ENCODE measurements around the gene ZNF784.

The ZNF784 gene

GRCh38 chr19:55643003-55643886 lies 18.9 kb upstream of the ZNF784 start, which contains the start of gene ZNF581:
Gene ZNF581 (plus strand): TSS chr19:55643649. CDS start chr19:55644572, 923 bp downstream.
- peak; percentile 66 to 84 (median 76) for DNase-seq

GRCh38 chr19:55642153-55643002 lies 18.0 kb upstream of the ZNF784 start:
- peak in 5 of 6 experiments; percentile 20 to 55 (median 33) for DNase-seq

GRCh38 chr19:55641426-55642152 lies 17.2 kb upstream of the ZNF784 start:
- DNase-seq, result peak in 5 of 6 experiments; percentile 17 to 62 (median 45)

- peak; percentile 23 to 68 (median 54) for DNase-seq
Observed at GRCh38 chr19:55640577-55641425, 16.4 kb upstream of the ZNF784 start, which contains the start of gene ZNF580. Gene ZNF580 (plus strand): TSS chr19:55641002. CDS start chr19:55642509, 1,507 bp downstream.

- DNase-seq, result peak; percentile 59 to 70 (median 66)
Observed at GRCh38 chr19:55640043-55640576, 15.7 kb upstream of the ZNF784 start.

GRCh38 chr19:55638864-55639359 lies 14.5 kb upstream of the ZNF784 start:
- peak; percentile 26 to 52 (median 36) for DNase-seq

GRCh38 chr19:55637534-55637933 lies 13.2 kb upstream of the ZNF784 start:
- DNase-seq, result no peak

GRCh38 chr19:55636723-55637122 lies 12.4 kb upstream of the ZNF784 start:
- no peak for DNase-seq

GRCh38 chr19:55635856-55636440 lies 11.6 kb upstream of the ZNF784 start:
- no peak for DNase-seq

GRCh38 chr19:55635334-55635717 lies 11.0 kb upstream of the ZNF784 start:
- DNase-seq, result peak in 1 of 6 experiments; percentile 38

GRCh38 chr19:55633861-55634260 lies 9.5 kb upstream of the ZNF784 start:
- no peak for DNase-seq

GRCh38 chr19:55632463-55632834 lies 8.1 kb upstream of the ZNF784 start:
- peak; percentile 55 to 92 (median 87) for DNase-seq

- DNase-seq, result peak; percentile 29 to 86 (median 70)
Observed at GRCh38 chr19:55626350-55626749, 2.0 kb upstream of the ZNF784 start.

GRCh38 chr19:55625004-55625326 lies 599 bp upstream of the ZNF784 start:
- no peak for DNase-seq

- DNase-seq, result no peak
Observed at GRCh38 chr19:55623561-55623960, 805 bp downstream of the ZNF784 start.

- no peak for DNase-seq
Observed at GRCh38 chr19:55623130-55623529, 1.2 kb downstream of the ZNF784 start.

- no peak for DNase-seq
Observed at GRCh38 chr19:55622242-55622969, 2.0 kb downstream of the ZNF784 start.

- DNase-seq, result no peak
Observed at GRCh38 chr19:55621673-55622231, 2.6 kb downstream of the ZNF784 start.

- no peak for DNase-seq
Observed at GRCh38 chr19:55621205-55621672, 3.1 kb downstream of the ZNF784 start.

Data from stimulated activated naive CD4-positive, alpha-beta T cell (primary cell).